HepG2 (cell line): ENCODE measurements around the gene FAM234A. TPM values are rescaled to one million over a fixed set of nuclear protein-coding genes. Genes with fewer than 3 reads are reported as not detected.

ENCODE experiments used
- ATAC-seq: fragments of 200-7000 bp; cut with Tn5 transposase; 3 replicates; pipeline ENCODE4 v1.9.1; 2020; ENCODE audit warnings: mild to moderate bottlenecking, moderate library complexity
- BruUV-seq: library from RNA; stranded (reverse); fragments of 400-500 nt; replicated peaks from 2 replicates; lab custom pipeline; 2021; lab: Mats Ljungman, UMichigan
- CTCF ChIA-PET: fragments of 300-600 bp; formaldehyde crosslinking; extraction: SDS; loops from one replicate; lab custom pipeline; 2021; ENCODE audit warnings: low total read pairs, inconsistent platforms, low intra/inter-chr PET ratio; lab: Yijun Ruan, JAX
- POLR2A ChIA-PET: fragments of 350-600 bp; sonication (Branson Sonifier 250); formaldehyde crosslinking; loops from one replicate; lab custom pipeline; 2020; ENCODE audit warnings: antibody characterized with exemption, inconsistent platforms; lab: Yijun Ruan, JAX
- DNase-seq: peaks from one replicate; pipeline ENCODE4 v3.0.0-alpha.2; 2015; ENCODE audit warnings: low spot score
- FAIRE-seq: peaks from 3 replicates; lab custom pipeline; 2011; peaks lifted over from hg19 to GRCh38; lab: Jason Lieb, UNC
- H2AFZ ChIP-seq: one replicate; pipeline ENCODE4 v1.6.1; 2011; ENCODE audit warnings: low read length, inconsistent platforms
- H3K27ac ChIP-seq: fragments of 300-600 bp; 3 replicates; pipeline ENCODE4 v1.8.0; 2011; ENCODE audit warnings: mixed run types, mild to moderate bottlenecking, mixed read lengths, low read length, inconsistent platforms; ENCODE audit not compliant: insufficient read depth; ENCODE audit errors: extremely low read length
- H3K27me3 ChIP-seq, 2 experiments: fragments of 200-600 bp in 1 of 2; 2 replicates in 1 of 2; 3 replicates in 1 of 2; pipeline versions ENCODE4 v1.6.0 to v1.8.0; 2011; ENCODE audit warnings: low read length in 2 of 2, mild to moderate bottlenecking in 2 of 2, moderate library complexity in 2 of 2, inconsistent platforms in 1 of 2; ENCODE audit not compliant: insufficient read depth in 2 of 2, control insufficient read depth in 1 of 2
- H3K36me3 ChIP-seq, 2 experiments: fragments of 200-600 bp in 1 of 2; replicated peaks in 1 of 2; 2 replicates in 1 of 2; 3 replicates in 1 of 2; pipeline versions ENCODE4 v1.5.1 to v1.8.0; 2011; ENCODE audit warnings: low read length in 2 of 2, inconsistent platforms in 1 of 2; ENCODE audit not compliant: insufficient read depth in 2 of 2, control insufficient read depth in 1 of 2
- H3K4me1 ChIP-seq: 2 replicates; pipeline ENCODE4 v1.5.1; 2012; ENCODE audit warnings: low read length, inconsistent platforms; ENCODE audit not compliant: insufficient read depth
- H3K4me2 ChIP-seq: 2 replicates; pipeline ENCODE4 v1.6.0; 2011; ENCODE audit warnings: low read depth, low read length, inconsistent platforms
- H3K4me3 ChIP-seq, 3 experiments: fragments of 200-600 bp in 1 of 3; sonication (generic), shearing (Covaris generic) in 1 of 3; replicated peaks in 1 of 3; 2 replicates each; pipeline ENCODE4 v1.5.1; 2011 to 2016; ENCODE audit warnings: low read length in 3 of 3, inconsistent platforms in 2 of 3, low read depth in 2 of 3, mild to moderate bottlenecking in 2 of 3, control low read depth in 1 of 3, mixed read lengths in 1 of 3; ENCODE audit not compliant: insufficient read depth in 1 of 3
- H3K79me2 ChIP-seq: one replicate; pipeline ENCODE4 v1.6.1; 2011; ENCODE audit warnings: low read length, inconsistent platforms; ENCODE audit not compliant: insufficient read depth
- H3K9ac ChIP-seq: 2 replicates; pipeline ENCODE4 v1.6.0; 2011; ENCODE audit warnings: mild to moderate bottlenecking, low read depth, low read length, inconsistent platforms; ENCODE audit not compliant: insufficient read depth
- H3K9me3 ChIP-seq: 2 replicates; pipeline ENCODE4 v1.5.1; 2012; ENCODE audit warnings: mild to moderate bottlenecking, low read length
- H4K20me1 ChIP-seq: 2 replicates; pipeline ENCODE4 v1.6.0; 2011; ENCODE audit warnings: inconsistent platforms, mild to moderate bottlenecking, low read length, moderate library complexity; ENCODE audit not compliant: insufficient read depth
- ARNT2 ChIP-seq: sonication (generic); formaldehyde crosslinking; IDR thresholded peaks from 2 replicates; pipeline ENCODE4 v1.8.0; 2022; ENCODE audit warnings: mild to moderate bottlenecking, low read depth, missing genetic modification reagents, moderate library complexity
- DDIT3 ChIP-seq: sonication (generic); formaldehyde crosslinking; IDR thresholded peaks from 2 replicates; pipeline ENCODE4 v1.4.0; 2020; ENCODE audit warnings: mild to moderate bottlenecking, missing genetic modification reagents
- FOSL2 ChIP-seq: sonication (generic); formaldehyde crosslinking; IDR thresholded peaks from 2 replicates; pipeline ENCODE4 v1.4.0; 2020; ENCODE audit warnings: missing genetic modification reagents
- NR2F2 ChIP-seq: IDR thresholded peaks from 2 replicates; pipeline ENCODE4 v1.6.1; 2012; ENCODE audit warnings: low read depth, inconsistent platforms, borderline replicate concordance
- PLRG1 ChIP-seq: fragments of 450-650 bp; conservative IDR thresholded peaks from 2 replicates; pipeline ENCODE4 v1.6.1; 2016
- SKIL ChIP-seq: sonication (generic); formaldehyde crosslinking; IDR thresholded peaks from 2 replicates; pipeline ENCODE4 v1.8.0; 2022; ENCODE audit warnings: missing genetic modification reagents, mild to moderate bottlenecking, moderate library complexity, borderline replicate concordance
- STAT5B ChIP-seq: sonication (generic); formaldehyde crosslinking; IDR thresholded peaks from 2 replicates; pipeline ENCODE4 v1.4.0; 2020; ENCODE audit warnings: missing genetic modification reagents
- THAP8 ChIP-seq: sonication (generic); formaldehyde crosslinking; IDR thresholded peaks from 2 replicates; pipeline ENCODE4 v1.5.1; 2020; ENCODE audit warnings: missing genetic modification reagents, mild to moderate bottlenecking, borderline replicate concordance
- ZBTB49 ChIP-seq: sonication (generic); formaldehyde crosslinking; IDR thresholded peaks from 2 replicates; pipeline ENCODE4 v1.4.0; 2020; ENCODE audit warnings: missing genetic modification reagents, borderline replicate concordance
- ZFAT ChIP-seq: sonication (generic); formaldehyde crosslinking; conservative IDR thresholded peaks from 2 replicates; pipeline ENCODE4 v1.8.1; 2023; ENCODE audit warnings: missing genetic modification reagents, inconsistent platforms
- ZNF274 ChIP-seq: sonication (generic); formaldehyde crosslinking; IDR thresholded peaks from 2 replicates; pipeline ENCODE4 v1.5.1; 2020; ENCODE audit warnings: mild to moderate bottlenecking, missing genetic modification reagents
- ZSCAN9 ChIP-seq: IDR thresholded peaks from 2 replicates; pipeline ENCODE4 v1.6.1; 2016; ENCODE audit warnings: borderline replicate concordance
- WGBS: methylation state at CpG from one replicate; pipeline ENCODE4 v1.1.6; 2017; ENCODE audit warnings: low lambda C conversion rate; 5-methylcytosine and 5-hydroxymethylcytosine counted together
- in situ Hi-C: cut with HindIII; loops from 2 replicates; pipeline ENCODE4 v1.10.0; 2017; ENCODE audit warnings: low pct_unique_long_range_greater_than_20kb; ENCODE audit not compliant: extremely low pct_ligation_motif_present
- intact Hi-C: fragments of 100-400 bp; cut with micrococcal nuclease; formaldehyde crosslinking; loops from one replicate; pipeline ENCODE4 v1.10.0; 2022; ENCODE audit not compliant: unreplicated experiment
- polyA plus RNA-seq, 8 experiments: library from polyadenylated mRNA; depleted of rRNA in 3 of 8; stranded (reverse) in 7 of 8; unstranded in 1 of 8; fragments of >200 nt; fragmentation: Illumina TruSeq in 4 of 8; extraction: Trizol in 4 of 8; gene quantifications; 2 replicates each; pipeline versions ENCODE4 v1.2.1 to v1.2.3, GENCODE V29; 2011 to 2016; ENCODE audit warnings: low read depth in 4 of 8, missing spikeins in 1 of 8, mixed read lengths in 1 of 8; ENCODE audit not compliant: insufficient read depth in 1 of 8
- total RNA-seq, 5 experiments: library from RNA; depleted of rRNA; stranded (reverse); fragments of >200 nt; fragmentation: Illumina TruSeq; extraction: Trizol; gene quantifications; 2 replicates each; pipeline ENCODE4 v1.2.3, GENCODE V29; 2016; ENCODE audit warnings: low read depth in 1 of 5

Gene FAM234A
- total and polyA plus RNA-seq, 2 of the 13 experiments (the other 11 are each of a cell fraction or from before 2014, with no cell fraction given) = 29.2 to 34.4 TPM

- no peaks in the 10 kb centered on the region for H3K9me3 ChIP-seq
- ATAC-seq = no peak
- no TSS peak for BruUV-seq
- ChIA-PET CTCF (no interaction called here), POLR2A (interaction anchor here (2.3 kb wide), 1 partner anchor 45 kb away, joined by 7 read pairs; the partner anchor contains the start of gene FAM234A)
- peaks cover 9 to 50% of the 10 kb centered on the region in 2 experiments; a peak in 4 of 5 replicates for H3K27me3 ChIP-seq
- H3K4me3 ChIP-seq = peak within 1 kb of the TSS; percentile 30 to 65 (median 33); a peak in 4 of 6 replicates
- intact Hi-C loops = no loop called here
- H3K9ac ChIP-seq = no peak within 1 kb of the TSS
- H3K27ac ChIP-seq = no peak within 1 kb of the TSS
- no peak within 1 kb of the TSS for H2AFZ ChIP-seq
- no peak for DNase-seq
- TF ChIP-seq FOSL2 (CRISPR knock-in tag) = no peak
- TF ChIP-seq ZSCAN9 (CRISPR knock-in tag) = no peak
- TF ChIP-seq ZNF274 = no peak
- no peak for TF ChIP-seq ZFAT (CRISPR knock-in tag)
- FAIRE-seq = no peak
- peaks cover 15% of the 10 kb centered on the region for H3K4me1 ChIP-seq
- H4K20me1 ChIP-seq = no peaks in the 10 kb centered on the region
- H3K36me3 ChIP-seq = no peaks in the 10 kb centered on the region
- peak within 1 kb of the TSS; percentile 45 for H3K4me2 ChIP-seq
- in situ Hi-C loops = no loop called here
- 40% methylated on average over 1 of the region's 54 CpGs for WGBS
- H3K79me2 ChIP-seq = no peaks in the 10 kb centered on the region
Measured at GRCh38 chr16:280552-280951, 45.9 kb downstream of the FAM234A start, which contains the start of gene ARHGDIG. Gene ARHGDIG, plus strand, starts transcription at chr16:280591. Its CDS starts 90 bp downstream, at chr16:280681.

GRCh38 chr16:280991-281659 is 46.5 kb downstream of the FAM234A start:
- BruUV-seq = no TSS peak
- H3K4me2 ChIP-seq = peak overlapping the region; percentile 45
- TF ChIP-seq STAT5B (no peak), PLRG1 (no peak), SKIL (CRISPR knock-in tag) (no peak), ARNT2 (CRISPR knock-in tag) (no peak), NR2F2 (no peak), THAP8 (CRISPR knock-in tag) (no peak), DDIT3 (no peak), ZBTB49 (CRISPR knock-in tag) (no peak)

More at GRCh38 chr16:280991-281659, 46.5 kb downstream of the FAM234A start:
- Histone ChIP-seq H3K9me3 (no peaks in the 10 kb centered on the region), H3K79me2 (no peaks in the 10 kb centered on the region), H4K20me1 (no peaks in the 10 kb centered on the region), H3K4me1 (peaks cover 12% of the 10 kb centered on the region), H3K27ac (no peak overlapping the region), H3K36me3 (no peaks in the 10 kb centered on the region), H3K27me3 (peaks cover 8 to 48% of the 10 kb centered on the region in 2 experiments; a peak in 4 of 5 replicates), H3K4me3 (peak overlapping the region in 2 of 3 experiments; percentile 33 to 65; a peak in 3 of 6 replicates), H3K9ac (no peak overlapping the region), H2AFZ (no peak overlapping the region)
- ChIA-PET POLR2A (no interaction called here), CTCF (no interaction called here)
- no peak for FAIRE-seq
- DNase-seq = no peak
- 40% methylated on average over 1 of the region's 27 CpGs for WGBS
- intact Hi-C loops (no loop called here), in situ Hi-C loops (no loop called here)
- ATAC-seq = peak; percentile 10
